Measurements from ENCODE around the gene LMOD2. TPM values are rescaled to one million over a fixed set of nuclear protein-coding genes. Genes with fewer than 3 reads are reported as not detected.

The LMOD2 gene
- total and polyA plus RNA-seq, 2 experiments from 2014 or later: not detected

DNA sequence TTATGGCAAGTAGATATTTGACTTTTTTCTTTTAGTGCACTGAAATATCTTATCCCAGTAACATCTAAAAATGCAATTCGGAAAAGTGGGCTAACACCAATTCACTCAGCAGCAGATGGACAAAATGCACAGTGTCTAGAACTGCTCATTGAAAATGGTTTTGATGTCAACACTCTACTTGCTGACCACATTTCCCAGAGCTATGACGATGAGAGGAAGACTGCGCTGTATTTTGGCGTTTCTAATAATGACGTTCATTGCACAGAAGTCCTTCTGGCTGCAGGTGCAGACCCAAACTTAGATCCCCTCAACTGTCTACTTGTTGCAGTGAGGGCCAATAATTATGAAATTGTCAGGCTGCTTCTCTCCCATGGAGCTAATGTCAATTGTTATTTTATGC is 26.8 kb upstream of the LMOD2 start (continued):
- no peak for TF ChIP-seq NANOG (IDR thresholded peaks at IDR 0.05; ENCODE audit: borderline replicate concordance)

- Histone ChIP-seq H3K9me2 (ENCODE audit: insufficient read depth) (peaks cover 12% of the 10 kb centered on the region; the same call in 1 of the 2 replicates), H3K27me3 (ENCODE audit: insufficient read depth) (no peaks in the 10 kb centered on the region), H4K20me1 (replicated peaks; ENCODE audit: insufficient read depth) (no peaks in the 10 kb centered on the region), H3K4me1 (ENCODE audit: insufficient read depth) (no peaks in the 10 kb centered on the region), H3K36me3 (ENCODE audit: insufficient read depth) (no peaks in the 10 kb centered on the region), H3K27ac (ENCODE audit: low read depth) (no peak overlapping the region), H3K4me3 (no peak overlapping the region), H2AFZ (no peak overlapping the region), H3K4me2 (no peak overlapping the region), H3F3A (replicated peaks; ENCODE audit: low read depth) (no peaks in the 10 kb centered on the region), H3K79me2 (replicated peaks; ENCODE audit: insufficient read depth) (no peaks in the 10 kb centered on the region)
- peaks cover 6% of the 10 kb centered on the region for H3K4me1 Mint-ChIP-seq
- H3K4me3 Mint-ChIP-seq: no peak overlapping the region
- no peaks in the 10 kb centered on the region for H3K9me3 Mint-ChIP-seq
- H3K27me3 Mint-ChIP-seq (ENCODE audit: insufficient read depth, low read depth, poor library complexity): no peaks in the 10 kb centered on the region
- no peak for TF ChIP-seq STAT1 (IDR thresholded peaks at IDR 0.05; ENCODE audit: unreplicated experiment)
- no peak for TF ChIP-seq ETS1 (IDR thresholded peaks at IDR 0.05)
- no peak for TF ChIP-seq CTCF (conservative IDR thresholded peaks at IDR 0.05; ENCODE audit: low read depth in 2 of 2)
- TF ChIP-seq POLR2AphosphoS5 (IDR thresholded peaks at IDR 0.05; ENCODE audit: low read depth): no peak
- no peak for TF ChIP-seq ZNF114 (CRISPR knock-in tag; IDR thresholded peaks at IDR 0.05)
- TF ChIP-seq JUNB (IDR thresholded peaks at IDR 0.05; ENCODE audit: unreplicated experiment): no peak
- no peak for TF ChIP-seq EZH2phosphoT487 (IDR thresholded peaks at IDR 0.05; ENCODE audit: unreplicated experiment)
- TF ChIP-seq ZNF331 (CRISPR knock-in tag; IDR thresholded peaks at IDR 0.05; ENCODE audit: low read depth): no peak
- no peak; the same call in 1 of the 2 replicates for TF ChIP-seq NANOG (IDR thresholded peaks at IDR 0.05; ENCODE audit: borderline replicate concordance)
- no peak for TF ChIP-seq ZNF462 (CRISPR knock-in tag; IDR thresholded peaks at IDR 0.05)
- TF ChIP-seq, protein P1, sequence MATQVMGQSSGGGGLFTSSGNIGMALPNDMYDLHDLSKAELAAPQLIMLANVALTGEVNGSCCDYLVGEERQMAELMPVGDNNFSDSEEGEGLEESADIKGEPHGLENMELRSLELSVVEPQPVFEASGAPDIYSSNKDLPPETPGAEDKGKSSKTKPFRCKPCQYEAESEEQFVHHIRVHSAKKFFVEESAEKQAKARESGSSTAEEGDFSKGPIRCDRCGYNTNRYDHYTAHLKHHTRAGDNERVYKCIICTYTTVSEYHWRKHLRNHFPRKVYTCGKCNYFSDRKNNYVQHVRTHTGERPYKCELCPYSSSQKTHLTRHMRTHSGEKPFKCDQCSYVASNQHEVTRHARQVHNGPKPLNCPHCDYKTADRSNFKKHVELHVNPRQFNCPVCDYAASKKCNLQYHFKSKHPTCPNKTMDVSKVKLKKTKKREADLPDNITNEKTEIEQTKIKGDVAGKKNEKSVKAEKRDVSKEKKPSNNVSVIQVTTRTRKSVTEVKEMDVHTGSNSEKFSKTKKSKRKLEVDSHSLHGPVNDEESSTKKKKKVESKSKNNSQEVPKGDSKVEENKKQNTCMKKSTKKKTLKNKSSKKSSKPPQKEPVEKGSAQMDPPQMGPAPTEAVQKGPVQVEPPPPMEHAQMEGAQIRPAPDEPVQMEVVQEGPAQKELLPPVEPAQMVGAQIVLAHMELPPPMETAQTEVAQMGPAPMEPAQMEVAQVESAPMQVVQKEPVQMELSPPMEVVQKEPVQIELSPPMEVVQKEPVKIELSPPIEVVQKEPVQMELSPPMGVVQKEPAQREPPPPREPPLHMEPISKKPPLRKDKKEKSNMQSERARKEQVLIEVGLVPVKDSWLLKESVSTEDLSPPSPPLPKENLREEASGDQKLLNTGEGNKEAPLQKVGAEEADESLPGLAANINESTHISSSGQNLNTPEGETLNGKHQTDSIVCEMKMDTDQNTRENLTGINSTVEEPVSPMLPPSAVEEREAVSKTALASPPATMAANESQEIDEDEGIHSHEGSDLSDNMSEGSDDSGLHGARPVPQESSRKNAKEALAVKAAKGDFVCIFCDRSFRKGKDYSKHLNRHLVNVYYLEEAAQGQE (IDR thresholded peaks at IDR 0.05; ENCODE audit: unreplicated experiment): no peak
- no peak for TF ChIP-seq EZH2 (IDR thresholded peaks at IDR 0.05; ENCODE audit: low read depth, unreplicated experiment)
- TF ChIP-seq CREB1 (CRISPR knock-in tag; IDR thresholded peaks at IDR 0.05; ENCODE audit: low read depth): no peak
- H3K36me3 Mint-ChIP-seq (ENCODE audit: low read depth): no peaks in the 10 kb centered on the region
- no peak for DNase-seq (ENCODE audit: low spot score)
- ATAC-seq: no peak
- no peak overlapping the region for H3K27ac Mint-ChIP-seq
Measured at GRCh38 chr7:123629281-123629680, 26.4 kb upstream of the LMOD2 start.
